ENCODE data around the gene SNN.

SNN gene

GRCh38 chr16:11671676-11672075, 3.4 kb downstream of the SNN start:
- Histone ChIP-seq H3K4me2 (ENCODE audit: low read depth, low read length, poor library complexity, severe bottlenecking) (peak overlapping the region; percentile 54), H3K4me1 (ENCODE audit: insufficient read depth, low read length, poor library complexity, severe bottlenecking) (peaks cover 14% of the 10 kb centered on the region), H3K36me3 (ENCODE audit: insufficient read depth, low read length) (no peaks in the 10 kb centered on the region), H4K20me1 (ENCODE audit: insufficient read depth, low read length, poor library complexity, severe bottlenecking) (no peaks in the 10 kb centered on the region), H3K27me3 (ENCODE audit: insufficient read depth, low read length, poor library complexity, severe bottlenecking) (no peaks in the 10 kb centered on the region), H3F3A (ENCODE audit: low read depth) (no peaks in the 10 kb centered on the region), H2AFZ (ENCODE audit: low read length) (no peak overlapping the region), H3K9me2 (replicated peaks; ENCODE audit: low read depth, low read length) (no peaks in the 10 kb centered on the region), H3K79me2 (ENCODE audit: insufficient read depth, low read length) (peaks cover 28% of the 10 kb centered on the region; the same call in 1 of the 2 replicates), H3K4me3 (ENCODE audit: low read length, poor library complexity, severe bottlenecking) (no peak overlapping the region), H3K9ac (ENCODE audit: low read depth, low read length, poor library complexity, severe bottlenecking) (no peak overlapping the region), H3K9me3 (ENCODE audit: insufficient read depth, low read depth, low read length) (no peaks in the 10 kb centered on the region)
- TF ChIP-seq EZH2phosphoT487 (IDR thresholded peaks at IDR 0.05; ENCODE audit: borderline replicate concordance), result no peak

GRCh38 chr16:11672206-11673090, 4.2 kb downstream of the SNN start:
- Histone ChIP-seq H3K9ac (ENCODE audit: low read depth, low read length, poor library complexity, severe bottlenecking) (peak overlapping the region; percentile 43), H3F3A (ENCODE audit: low read depth) (no peaks in the 10 kb centered on the region), H3K9me3 (ENCODE audit: insufficient read depth, low read depth, low read length) (no peaks in the 10 kb centered on the region), H2AFZ (ENCODE audit: low read length) (no peak overlapping the region), H3K4me1 (ENCODE audit: insufficient read depth, low read length, poor library complexity, severe bottlenecking) (peaks cover 14% of the 10 kb centered on the region), H3K4me2 (ENCODE audit: low read depth, low read length, poor library complexity, severe bottlenecking) (peak overlapping the region; percentile 54), H3K27me3 (ENCODE audit: insufficient read depth, low read length, poor library complexity, severe bottlenecking) (no peaks in the 10 kb centered on the region), H3K79me2 (ENCODE audit: insufficient read depth, low read length) (peaks cover 28% of the 10 kb centered on the region; the same call in 1 of the 2 replicates), H4K20me1 (ENCODE audit: insufficient read depth, low read length, poor library complexity, severe bottlenecking) (no peaks in the 10 kb centered on the region), H3K4me3 (ENCODE audit: low read length, poor library complexity, severe bottlenecking) (peak overlapping the region; percentile 51), H3K9me2 (replicated peaks; ENCODE audit: low read depth, low read length) (no peaks in the 10 kb centered on the region), H3K36me3 (ENCODE audit: insufficient read depth, low read length) (peaks cover 4% of the 10 kb centered on the region; the same call in 1 of the 2 replicates)
- TF ChIP-seq EZH2phosphoT487 (IDR thresholded peaks at IDR 0.05; ENCODE audit: borderline replicate concordance), result no peak
- no peak for TF ChIP-seq CTCF (conservative IDR thresholded peaks at IDR 0.05; ENCODE audit: low read length)

- no peaks in the 10 kb centered on the region for H3K9me2 ChIP-seq (replicated peaks; ENCODE audit: low read depth, low read length)
- peaks cover 28% of the 10 kb centered on the region; the same call in 1 of the 2 replicates for H3K79me2 ChIP-seq (ENCODE audit: insufficient read depth, low read length)
- peak overlapping the region; percentile 54 for H3K4me2 ChIP-seq (ENCODE audit: low read depth, low read length, poor library complexity, severe bottlenecking)
- no peaks in the 10 kb centered on the region for H4K20me1 ChIP-seq (ENCODE audit: insufficient read depth, low read length, poor library complexity, severe bottlenecking)
- H3K27me3 ChIP-seq (ENCODE audit: insufficient read depth, low read length, poor library complexity, severe bottlenecking), result no peaks in the 10 kb centered on the region
- peaks cover 7% of the 10 kb centered on the region; the same call in 1 of the 2 replicates for H3K36me3 ChIP-seq (ENCODE audit: insufficient read depth, low read length)
- no peaks in the 10 kb centered on the region for H3K9me3 ChIP-seq (ENCODE audit: insufficient read depth, low read depth, low read length)
- H3F3A ChIP-seq (ENCODE audit: low read depth), result no peaks in the 10 kb centered on the region
- peak overlapping the region; percentile 43 for H3K9ac ChIP-seq (ENCODE audit: low read depth, low read length, poor library complexity, severe bottlenecking)
- TF ChIP-seq CTCF (conservative IDR thresholded peaks at IDR 0.05; ENCODE audit: low read length), result no peak
- TF ChIP-seq EZH2phosphoT487 (IDR thresholded peaks at IDR 0.05; ENCODE audit: borderline replicate concordance), result no peak
- H3K4me1 ChIP-seq (ENCODE audit: insufficient read depth, low read length, poor library complexity, severe bottlenecking), result peaks cover 14% of the 10 kb centered on the region
- H3K4me3 ChIP-seq (ENCODE audit: low read length, poor library complexity, severe bottlenecking), result peak overlapping the region; percentile 51
- H2AFZ ChIP-seq (ENCODE audit: low read length), result no peak overlapping the region
These were observed 5.1 kb downstream of the SNN start for GRCh38 chr16:11673091-11674000.
